BJ (cell line): ENCODE measurements around the gene GP1BA. TPM values are rescaled to one million over a fixed set of nuclear protein-coding genes. Genes with fewer than 3 reads are reported as not detected.

ENCODE experiments used
- CTCF ChIA-PET: fragments of 350-600 bp; formaldehyde crosslinking; extraction: SDS; loops from one replicate; lab custom pipeline; 2021; ENCODE audit warnings: antibody characterized with exemption, inconsistent platforms; lab: Yijun Ruan, JAX
- POLR2A ChIA-PET: fragments of 300-600 bp; sonication (Branson Sonifier 250); formaldehyde crosslinking; extraction: SDS; loops from one replicate; lab custom pipeline; 2021; ENCODE audit warnings: antibody characterized with exemption; lab: Charles Lee
- DNase-seq: peaks from one replicate; pipeline ENCODE4 v3.0.0-alpha.2; 2011; ENCODE audit warnings: low read depth
- H3K27me3 ChIP-seq: 2 replicates; pipeline ENCODE4 v1.6.0; 2011; ENCODE audit warnings: low read length; ENCODE audit not compliant: control insufficient read depth, insufficient read depth
- H3K36me3 ChIP-seq: 2 replicates; pipeline ENCODE4 v1.5.1; 2011; ENCODE audit warnings: low read length; ENCODE audit not compliant: control insufficient read depth, insufficient read depth
- H3K4me3 ChIP-seq: 2 replicates; pipeline ENCODE4 v1.5.1; 2011; ENCODE audit warnings: low read depth, mild to moderate bottlenecking, control low read depth, low read length
- CTCF ChIP-seq: IDR thresholded peaks from 2 replicates; pipeline ENCODE4 v1.5.1; 2011; ENCODE audit warnings: low read depth, mild to moderate bottlenecking, control low read depth, inconsistent platforms, low read length, moderate library complexity; ENCODE audit not compliant: insufficient read depth
- polyA plus RNA-seq: library from polyadenylated mRNA; depleted of rRNA; stranded (reverse); fragments of >200 nt; gene quantifications from 2 replicates; pipeline ENCODE4 v1.2.3, GENCODE V29; 2011

GP1BA gene
- polyA plus RNA-seq, 1 experiment: not detected

- no peak overlapping the region for H3K4me3 ChIP-seq
- ChIA-PET CTCF (no interaction called here), POLR2A (interaction anchor here (1.0 kb wide), 1 partner anchor 23 kb away, joined by 3 read pairs; the partner anchor contains the start of gene SPAG7)
- no peaks in the 10 kb centered on the region for H3K27me3 ChIP-seq
- DNase-seq: no peak
- H3K36me3 ChIP-seq: peaks cover 20% of the 10 kb centered on the region
- no peak for TF ChIP-seq CTCF
Observed at GRCh38 chr17:4944554-4945175, 12.6 kb downstream of the GP1BA start.

GRCh38 chr17:4945176-4945943, 13.3 kb downstream of the GP1BA start:
- DNase-seq: peak; percentile 55
- CTCF ChIA-PET: interaction anchor here (1.0 to 1.5 kb wide), 2 partner anchors 21 to 43 kb away, joined by 5 read pairs; no protein-coding TSS in a partner anchor
- Histone ChIP-seq H3K27me3 (no peaks in the 10 kb centered on the region), H3K36me3 (peaks cover 20% of the 10 kb centered on the region), H3K4me3 (peak overlapping the region; percentile 92)
- POLR2A ChIA-PET: interaction anchor here (1.0 kb wide), 1 partner anchor 22 kb away, joined by 3 read pairs; the partner anchor contains the start of gene SPAG7
- no peak for TF ChIP-seq CTCF

GRCh38 chr17:4945944-4946280, 13.8 kb downstream of the GP1BA start:
- Histone ChIP-seq H3K4me3 (peak overlapping the region; percentile 92), H3K36me3 (peaks cover 20% of the 10 kb centered on the region), H3K27me3 (no peaks in the 10 kb centered on the region)
- no peak for DNase-seq
- no peak for TF ChIP-seq CTCF
- ChIA-PET POLR2A (interaction anchor here (0.8 to 1.0 kb wide), 2 partner anchors 21 kb away, joined by 3 to 14 read pairs; partner anchors contain the start of gene SPAG7), CTCF (interaction anchor here (0.7 to 1.5 kb wide), 3 partner anchors 20 to 42 kb away, joined by 3 to 5 read pairs (median 5); no protein-coding TSS in a partner anchor)

- Histone ChIP-seq H3K27me3 (no peaks in the 10 kb centered on the region), H3K4me3 (peak overlapping the region; percentile 92), H3K36me3 (peaks cover 20% of the 10 kb centered on the region)
- no peak for DNase-seq
- TF ChIP-seq CTCF: no peak
- ChIA-PET POLR2A (interaction anchor here (0.8 to 2.5 kb wide), 2 partner anchors 21 kb away, joined by 14 to 17 read pairs; partner anchors contain the start of gene SPAG7), CTCF (interaction anchor here (0.7 to 1.5 kb wide), 3 partner anchors 20 to 42 kb away, joined by 3 to 5 read pairs (median 5); no protein-coding TSS in a partner anchor)
Observed at GRCh38 chr17:4946312-4946976, 14.4 kb downstream of the GP1BA start.
